Prostate gland (tissue), 2 donors: ENCODE measurements around the gene TREM2.

ENCODE experiments used
- POLR2AphosphoS5 ChIP-seq: sonication (generic); formaldehyde crosslinking; IDR thresholded peaks from one replicate; pipeline ENCODE4 v1.6.1; 2017; ENCODE audit warnings: antibody characterized with exemption
- TF ChIP-seq, protein P1 (sequence below), 4 experiments: fragments of 200-600 bp in 2 of 4; fragments of 450-650 bp in 2 of 4; sonication (generic) in 2 of 4; IDR thresholded peaks; 1 replicate in 3 of 4; 2 replicates in 1 of 4; pipeline ENCODE4 v1.5.1; 2016 to 2019; ENCODE audit warnings: antibody characterized with exemption in 4 of 4, mild to moderate bottlenecking in 2 of 4, moderate library complexity in 2 of 4

DNA sequence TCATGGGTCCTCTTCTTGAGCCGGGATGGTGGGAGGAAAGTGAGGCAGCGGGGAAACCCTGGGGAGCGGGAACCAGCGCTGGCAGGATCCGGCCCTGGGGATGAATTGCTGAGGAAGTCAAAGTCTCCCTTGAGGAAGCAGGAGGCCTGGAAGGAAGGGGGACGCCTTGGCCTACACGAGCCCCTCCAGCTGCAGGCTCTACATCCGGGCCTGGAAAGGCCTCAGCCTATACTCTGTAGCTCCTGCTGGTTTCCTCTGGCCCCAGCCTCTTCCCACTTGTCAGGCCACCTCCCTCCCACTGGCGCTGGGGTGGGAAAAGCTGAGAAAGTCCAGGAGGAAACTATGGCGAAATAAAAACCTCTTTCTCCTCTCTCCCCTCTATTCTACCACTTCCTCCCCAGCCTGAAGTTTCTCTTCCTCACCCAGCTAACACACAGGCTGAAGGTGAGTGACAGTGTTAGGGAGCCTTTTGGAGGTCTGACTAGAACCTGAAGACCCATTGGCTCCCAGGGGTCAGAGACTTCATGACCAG lies 23.2 kb upstream of the TREM2 start:
- TF ChIP-seq POLR2AphosphoS5 = no peak
- TF ChIP-seq, protein P1, sequence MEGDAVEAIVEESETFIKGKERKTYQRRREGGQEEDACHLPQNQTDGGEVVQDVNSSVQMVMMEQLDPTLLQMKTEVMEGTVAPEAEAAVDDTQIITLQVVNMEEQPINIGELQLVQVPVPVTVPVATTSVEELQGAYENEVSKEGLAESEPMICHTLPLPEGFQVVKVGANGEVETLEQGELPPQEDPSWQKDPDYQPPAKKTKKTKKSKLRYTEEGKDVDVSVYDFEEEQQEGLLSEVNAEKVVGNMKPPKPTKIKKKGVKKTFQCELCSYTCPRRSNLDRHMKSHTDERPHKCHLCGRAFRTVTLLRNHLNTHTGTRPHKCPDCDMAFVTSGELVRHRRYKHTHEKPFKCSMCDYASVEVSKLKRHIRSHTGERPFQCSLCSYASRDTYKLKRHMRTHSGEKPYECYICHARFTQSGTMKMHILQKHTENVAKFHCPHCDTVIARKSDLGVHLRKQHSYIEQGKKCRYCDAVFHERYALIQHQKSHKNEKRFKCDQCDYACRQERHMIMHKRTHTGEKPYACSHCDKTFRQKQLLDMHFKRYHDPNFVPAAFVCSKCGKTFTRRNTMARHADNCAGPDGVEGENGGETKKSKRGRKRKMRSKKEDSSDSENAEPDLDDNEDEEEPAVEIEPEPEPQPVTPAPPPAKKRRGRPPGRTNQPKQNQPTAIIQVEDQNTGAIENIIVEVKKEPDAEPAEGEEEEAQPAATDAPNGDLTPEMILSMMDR (IDR thresholded peaks at IDR 0.05) = no peak
